Measurements from ENCODE around the gene IL17RD. TPM values are rescaled to one million over a fixed set of nuclear protein-coding genes. Genes with fewer than 3 reads are reported as not detected.

Gene IL17RD
- total RNA-seq, 1 donor from 2014 or later, result 3.4 TPM

GRCh38 chr3:57052662-57053061, 112.5 kb downstream of the IL17RD start:
- no peak for TF ChIP-seq CTCF (IDR thresholded peaks at IDR 0.05)
- DNase-seq (ENCODE audit: low spot score in 2 of 2), result no peak
- Histone ChIP-seq H3K36me3 (no peaks in the 10 kb centered on the region), H3K27ac (no peak overlapping the region), H3K4me3 (no peak overlapping the region), H3K9me3 (no peaks in the 10 kb centered on the region), H3K27me3 (no peaks in the 10 kb centered on the region), H3K4me1 (no peaks in the 10 kb centered on the region)
- intact Hi-C loops (cut with DNase I), result no loop called here

GRCh38 chr3:57048728-57049127, 116.4 kb downstream of the IL17RD start:
- intact Hi-C loops (cut with DNase I), result no loop called here
- Histone ChIP-seq H3K9me3 (no peaks in the 10 kb centered on the region), H3K4me3 (no peak overlapping the region), H3K27me3 (no peaks in the 10 kb centered on the region), H3K4me1 (no peaks in the 10 kb centered on the region), H3K36me3 (no peaks in the 10 kb centered on the region), H3K27ac (no peak overlapping the region)
- no peak for DNase-seq (ENCODE audit: low spot score in 2 of 2)
- TF ChIP-seq CTCF (IDR thresholded peaks at IDR 0.05), result no peak

- no peaks in the 10 kb centered on the region for H3K36me3 ChIP-seq
- H3K27me3 ChIP-seq, result no peaks in the 10 kb centered on the region
- no peak overlapping the region for H3K27ac ChIP-seq
- peak in 1 of 2 donors; percentile 71 for DNase-seq (ENCODE audit: low spot score in 2 of 2)
- H3K9me3 ChIP-seq, result no peaks in the 10 kb centered on the region
- intact Hi-C loops (cut with DNase I), result no loop called here
- no peak overlapping the region for H3K4me3 ChIP-seq
- H3K4me1 ChIP-seq, result no peaks in the 10 kb centered on the region
- TF ChIP-seq CTCF (IDR thresholded peaks at IDR 0.05), result no peak
Observed at GRCh38 chr3:57048052-57048671, 117.0 kb downstream of the IL17RD start.

GRCh38 chr3:57046101-57046765, 118.9 kb downstream of the IL17RD start:
- H3K4me3 ChIP-seq, result no peak overlapping the region
- intact Hi-C loops (cut with DNase I), result no loop called here
- no peaks in the 10 kb centered on the region for H3K4me1 ChIP-seq
- no peak for TF ChIP-seq CTCF (IDR thresholded peaks at IDR 0.05)
- no peaks in the 10 kb centered on the region for H3K36me3 ChIP-seq
- H3K27me3 ChIP-seq, result no peaks in the 10 kb centered on the region
- no peak overlapping the region for H3K27ac ChIP-seq
- no peaks in the 10 kb centered on the region for H3K9me3 ChIP-seq
- DNase-seq (ENCODE audit: low spot score in 2 of 2), result no peak

GRCh38 chr3:57043518-57043917, 121.6 kb downstream of the IL17RD start:
- no peak overlapping the region for H3K4me3 ChIP-seq
- no peaks in the 10 kb centered on the region for H3K9me3 ChIP-seq
- TF ChIP-seq CTCF (IDR thresholded peaks at IDR 0.05), result no peak
- intact Hi-C loops (cut with DNase I), result no loop called here
- no peaks in the 10 kb centered on the region for H3K36me3 ChIP-seq
- no peaks in the 10 kb centered on the region for H3K4me1 ChIP-seq
- no peak for DNase-seq (ENCODE audit: low spot score in 2 of 2)
- no peak overlapping the region for H3K27ac ChIP-seq
- H3K27me3 ChIP-seq, result no peaks in the 10 kb centered on the region

All from ascending aorta (tissue), 2 donors.